EH (cell line): ENCODE data around the gene UBLCP1.

Experiments used
- DNase-seq: peaks from one replicate; pipeline ENCODE4 v3.0.0-alpha.2; 2015; ENCODE audit warnings: low read depth

Gene UBLCP1

GRCh38 chr5:159262859-159263568 lies at the start of gene UBLCP1:
Gene UBLCP1, plus strand, starts transcription at chr5:159263290. Its CDS starts 5,626 bp downstream, at chr5:159268916.
- peak; percentile 84 for DNase-seq

- no peak for DNase-seq
Measured at GRCh38 chr5:159214486-159215271, 48.4 kb upstream of the UBLCP1 start.

- no peak for DNase-seq
Measured at GRCh38 chr5:159215886-159216285, 47.2 kb upstream of the UBLCP1 start.

- DNase-seq, result no peak
Measured at GRCh38 chr5:159216454-159216853, 46.6 kb upstream of the UBLCP1 start.

GRCh38 chr5:159217236-159217635 lies 45.9 kb upstream of the UBLCP1 start:
- DNase-seq, result no peak

GRCh38 chr5:159218595-159219023 lies 44.5 kb upstream of the UBLCP1 start:
- peak; percentile 67 for DNase-seq

- DNase-seq, result no peak
Measured at GRCh38 chr5:159220206-159220605, 42.9 kb upstream of the UBLCP1 start.

- DNase-seq, result no peak
Measured at GRCh38 chr5:159223469-159223868, 39.6 kb upstream of the UBLCP1 start.

GRCh38 chr5:159224471-159224870 lies 38.6 kb upstream of the UBLCP1 start:
- DNase-seq, result no peak

- DNase-seq, result no peak
Measured at GRCh38 chr5:159226451-159226850, 36.6 kb upstream of the UBLCP1 start.

- DNase-seq, result no peak
Measured at GRCh38 chr5:159227452-159227851, 35.6 kb upstream of the UBLCP1 start.

GRCh38 chr5:159228097-159228496 lies 35.0 kb upstream of the UBLCP1 start:
- peak; percentile 12 for DNase-seq

- DNase-seq, result no peak
Measured at GRCh38 chr5:159230657-159231056, 32.4 kb upstream of the UBLCP1 start.

- DNase-seq, result no peak
Measured at GRCh38 chr5:159231167-159231566, 31.9 kb upstream of the UBLCP1 start.

GRCh38 chr5:159235871-159236520 lies 27.1 kb upstream of the UBLCP1 start:
- DNase-seq, result peak; percentile 40

- DNase-seq, result peak; percentile 94
Measured at GRCh38 chr5:159240301-159240870, 22.7 kb upstream of the UBLCP1 start.

GRCh38 chr5:159241946-159242552 lies 21.0 kb upstream of the UBLCP1 start:
- peak; percentile 23 for DNase-seq

GRCh38 chr5:159242656-159243055 lies 20.4 kb upstream of the UBLCP1 start:
- DNase-seq, result no peak

- DNase-seq, result no peak
Measured at GRCh38 chr5:159243385-159243784, 19.7 kb upstream of the UBLCP1 start.

GRCh38 chr5:159244163-159244562 lies 18.9 kb upstream of the UBLCP1 start:
- DNase-seq, result no peak

- DNase-seq, result no peak
Measured at GRCh38 chr5:159244890-159245289, 18.2 kb upstream of the UBLCP1 start.

- no peak for DNase-seq
Measured at GRCh38 chr5:159249158-159249557, 13.9 kb upstream of the UBLCP1 start.
